ENCODE measurements around the gene CFAP73. TPM values are rescaled to one million over a fixed set of nuclear protein-coding genes. Genes with fewer than 3 reads are reported as not detected.

The CFAP73 gene
- total and polyA plus RNA-seq, 2 experiments from 2014 or later, result 0.50 to 0.59 TPM

DNA sequence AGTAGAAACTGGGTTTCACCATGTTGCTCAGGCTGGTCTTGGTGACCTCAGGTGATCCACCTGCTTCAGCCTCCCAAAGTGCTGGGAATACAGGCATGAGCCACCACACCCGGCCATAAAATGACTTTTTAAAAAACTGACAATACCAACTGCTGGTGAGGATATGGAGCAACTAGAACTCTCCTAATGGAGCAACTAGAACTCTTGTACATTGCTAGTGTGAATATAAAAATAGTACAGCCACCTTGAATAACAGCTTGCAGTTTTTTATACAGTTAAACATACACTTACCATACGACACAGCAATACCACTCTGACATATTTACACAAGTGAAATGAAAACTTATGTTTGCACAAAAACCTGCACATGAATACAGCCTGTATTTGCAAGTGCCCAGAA lies 2.5 kb upstream of the CFAP73 start (continued):
- TF ChIP-seq, protein P1, sequence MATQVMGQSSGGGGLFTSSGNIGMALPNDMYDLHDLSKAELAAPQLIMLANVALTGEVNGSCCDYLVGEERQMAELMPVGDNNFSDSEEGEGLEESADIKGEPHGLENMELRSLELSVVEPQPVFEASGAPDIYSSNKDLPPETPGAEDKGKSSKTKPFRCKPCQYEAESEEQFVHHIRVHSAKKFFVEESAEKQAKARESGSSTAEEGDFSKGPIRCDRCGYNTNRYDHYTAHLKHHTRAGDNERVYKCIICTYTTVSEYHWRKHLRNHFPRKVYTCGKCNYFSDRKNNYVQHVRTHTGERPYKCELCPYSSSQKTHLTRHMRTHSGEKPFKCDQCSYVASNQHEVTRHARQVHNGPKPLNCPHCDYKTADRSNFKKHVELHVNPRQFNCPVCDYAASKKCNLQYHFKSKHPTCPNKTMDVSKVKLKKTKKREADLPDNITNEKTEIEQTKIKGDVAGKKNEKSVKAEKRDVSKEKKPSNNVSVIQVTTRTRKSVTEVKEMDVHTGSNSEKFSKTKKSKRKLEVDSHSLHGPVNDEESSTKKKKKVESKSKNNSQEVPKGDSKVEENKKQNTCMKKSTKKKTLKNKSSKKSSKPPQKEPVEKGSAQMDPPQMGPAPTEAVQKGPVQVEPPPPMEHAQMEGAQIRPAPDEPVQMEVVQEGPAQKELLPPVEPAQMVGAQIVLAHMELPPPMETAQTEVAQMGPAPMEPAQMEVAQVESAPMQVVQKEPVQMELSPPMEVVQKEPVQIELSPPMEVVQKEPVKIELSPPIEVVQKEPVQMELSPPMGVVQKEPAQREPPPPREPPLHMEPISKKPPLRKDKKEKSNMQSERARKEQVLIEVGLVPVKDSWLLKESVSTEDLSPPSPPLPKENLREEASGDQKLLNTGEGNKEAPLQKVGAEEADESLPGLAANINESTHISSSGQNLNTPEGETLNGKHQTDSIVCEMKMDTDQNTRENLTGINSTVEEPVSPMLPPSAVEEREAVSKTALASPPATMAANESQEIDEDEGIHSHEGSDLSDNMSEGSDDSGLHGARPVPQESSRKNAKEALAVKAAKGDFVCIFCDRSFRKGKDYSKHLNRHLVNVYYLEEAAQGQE (IDR thresholded peaks at IDR 0.05; ENCODE audit: unreplicated experiment), result no peak
- TF ChIP-seq STAT1 (IDR thresholded peaks at IDR 0.05; ENCODE audit: unreplicated experiment), result no peak
- no peak for TF ChIP-seq NANOG (IDR thresholded peaks at IDR 0.05; ENCODE audit: borderline replicate concordance)
- no peak for TF ChIP-seq CREB1 (CRISPR knock-in tag; IDR thresholded peaks at IDR 0.05; ENCODE audit: low read depth)

DNA sequence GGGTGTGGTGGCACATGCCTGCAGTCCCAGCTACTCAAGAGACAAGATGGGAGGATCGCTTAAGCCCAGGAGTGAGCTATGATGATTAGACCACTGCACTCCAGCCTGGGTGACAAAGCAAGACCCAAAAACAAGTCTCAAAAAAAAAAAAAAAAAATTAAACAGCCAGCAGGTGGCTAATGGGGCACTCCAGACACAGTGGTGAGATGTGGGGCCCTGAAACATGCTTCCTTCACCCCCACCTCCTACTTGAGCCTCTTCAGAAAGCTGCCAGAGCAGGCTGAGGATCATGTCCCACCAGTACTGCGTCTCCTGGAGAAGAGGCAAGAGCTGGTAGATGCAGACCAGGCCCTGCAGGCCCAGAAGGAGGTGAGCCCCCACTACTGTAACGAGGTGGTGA lies 2.1 kb downstream of the CFAP73 start:
- Mint-ChIP-seq H3K9me3 (peaks cover 8% of the 10 kb centered on the region; the same call in 2 of the 3 replicates), H3K36me3 (ENCODE audit: low read depth) (peaks cover 4% of the 10 kb centered on the region; the same call in 2 of the 3 replicates), H3K27ac (no peak overlapping the region), H3K4me3 (peak overlapping the region; percentile 70; the same call in 2 of the 3 replicates), H3K27me3 (ENCODE audit: insufficient read depth, low read depth, poor library complexity) (peaks cover 34% of the 10 kb centered on the region), H3K4me1 (peaks cover 22% of the 10 kb centered on the region)
- DNase-seq (ENCODE audit: low spot score), result no peak
- peaks cover 19% of the 10 kb centered on the region; the same call in 1 of the 2 replicates for H3F3A ChIP-seq (replicated peaks; ENCODE audit: low read depth)
- TF ChIP-seq, protein P2, sequence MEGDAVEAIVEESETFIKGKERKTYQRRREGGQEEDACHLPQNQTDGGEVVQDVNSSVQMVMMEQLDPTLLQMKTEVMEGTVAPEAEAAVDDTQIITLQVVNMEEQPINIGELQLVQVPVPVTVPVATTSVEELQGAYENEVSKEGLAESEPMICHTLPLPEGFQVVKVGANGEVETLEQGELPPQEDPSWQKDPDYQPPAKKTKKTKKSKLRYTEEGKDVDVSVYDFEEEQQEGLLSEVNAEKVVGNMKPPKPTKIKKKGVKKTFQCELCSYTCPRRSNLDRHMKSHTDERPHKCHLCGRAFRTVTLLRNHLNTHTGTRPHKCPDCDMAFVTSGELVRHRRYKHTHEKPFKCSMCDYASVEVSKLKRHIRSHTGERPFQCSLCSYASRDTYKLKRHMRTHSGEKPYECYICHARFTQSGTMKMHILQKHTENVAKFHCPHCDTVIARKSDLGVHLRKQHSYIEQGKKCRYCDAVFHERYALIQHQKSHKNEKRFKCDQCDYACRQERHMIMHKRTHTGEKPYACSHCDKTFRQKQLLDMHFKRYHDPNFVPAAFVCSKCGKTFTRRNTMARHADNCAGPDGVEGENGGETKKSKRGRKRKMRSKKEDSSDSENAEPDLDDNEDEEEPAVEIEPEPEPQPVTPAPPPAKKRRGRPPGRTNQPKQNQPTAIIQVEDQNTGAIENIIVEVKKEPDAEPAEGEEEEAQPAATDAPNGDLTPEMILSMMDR (conservative IDR thresholded peaks at IDR 0.05; ENCODE audit: low read depth in 2 of 2), result 0 out of 4 replicates have a peak, but pooled peaks of 1 of the 2 experiments have one; percentile 7
- TF ChIP-seq ZNF331 (CRISPR knock-in tag; IDR thresholded peaks at IDR 0.05; ENCODE audit: low read depth), result no peak
- no peak overlapping the region for H3K4me2 ChIP-seq
- H3K36me3 ChIP-seq (ENCODE audit: insufficient read depth), result no peaks in the 10 kb centered on the region
- H3K4me3 ChIP-seq, result no peak overlapping the region
- H3K27me3 ChIP-seq (ENCODE audit: insufficient read depth), result peaks cover 31% of the 10 kb centered on the region
- no peak overlapping the region for H2AFZ ChIP-seq
- no peak for ATAC-seq
- H3K9me2 ChIP-seq (ENCODE audit: insufficient read depth), result no peaks in the 10 kb centered on the region
- no peaks in the 10 kb centered on the region for H3K79me2 ChIP-seq (replicated peaks; ENCODE audit: insufficient read depth)
- no peaks in the 10 kb centered on the region; the same call in 1 of the 2 replicates for H4K20me1 ChIP-seq (replicated peaks; ENCODE audit: insufficient read depth)
- peaks cover 25% of the 10 kb centered on the region for H3K4me1 ChIP-seq (ENCODE audit: insufficient read depth)
- no peak overlapping the region for H3K27ac ChIP-seq (ENCODE audit: low read depth)

DNA sequence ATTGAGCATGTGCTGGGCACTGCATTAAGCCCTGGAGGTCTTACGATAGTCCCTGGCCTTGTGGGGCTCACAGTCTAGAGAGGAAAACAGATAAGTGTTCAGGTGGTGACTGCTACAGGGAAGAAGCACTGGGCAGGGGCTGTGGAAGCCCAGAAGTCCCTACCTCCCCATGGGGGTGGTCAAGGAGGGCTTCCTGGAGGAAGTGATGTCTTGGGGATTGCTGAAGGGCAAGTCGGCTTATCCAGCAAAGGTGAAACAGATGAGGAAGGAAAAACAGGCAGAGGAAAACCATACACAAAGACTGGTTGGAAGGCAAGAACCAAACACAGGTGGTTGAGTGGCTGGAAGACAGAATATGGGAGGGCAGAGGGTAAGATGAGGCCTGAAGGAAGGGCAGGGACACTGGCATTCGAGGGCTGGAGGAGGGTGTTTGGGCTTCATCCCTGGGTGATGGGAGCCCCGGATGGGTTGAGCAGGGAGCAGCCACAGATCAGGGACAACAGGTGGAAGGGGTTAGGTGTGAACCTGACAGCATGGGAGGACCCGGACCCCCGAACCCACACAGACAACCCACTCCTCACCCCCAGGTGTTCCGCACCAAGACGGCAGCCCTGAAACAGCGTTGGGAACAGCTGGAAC lies 2.8 kb downstream of the CFAP73 start:
- peaks cover 31% of the 10 kb centered on the region for H3K27me3 ChIP-seq (ENCODE audit: insufficient read depth)
- peak overlapping the region; percentile 83 for H3K4me2 ChIP-seq
- Mint-ChIP-seq H3K27me3 (ENCODE audit: insufficient read depth, low read depth, poor library complexity) (peaks cover 34% of the 10 kb centered on the region), H3K9me3 (peaks cover 3% of the 10 kb centered on the region; the same call in 2 of the 3 replicates), H3K36me3 (ENCODE audit: low read depth) (peaks cover 7% of the 10 kb centered on the region; the same call in 2 of the 3 replicates), H3K4me3 (peak overlapping the region; percentile 70), H3K27ac (no peak overlapping the region), H3K4me1 (peaks cover 22% of the 10 kb centered on the region)
- peak overlapping the region; percentile 93 for H2AFZ ChIP-seq
- H3K9me2 ChIP-seq (ENCODE audit: insufficient read depth), result no peaks in the 10 kb centered on the region
- ATAC-seq (no peak; the same call in 2 of the 3 replicates), DNase-seq (ENCODE audit: low spot score) (no peak)
- H3K36me3 ChIP-seq (ENCODE audit: insufficient read depth), result no peaks in the 10 kb centered on the region
- no peaks in the 10 kb centered on the region; the same call in 1 of the 2 replicates for H4K20me1 ChIP-seq (replicated peaks; ENCODE audit: insufficient read depth)
- no peaks in the 10 kb centered on the region for H3K79me2 ChIP-seq (replicated peaks; ENCODE audit: insufficient read depth)
- peak overlapping the region; percentile 64 for H3K4me3 ChIP-seq
- H3K4me1 ChIP-seq (ENCODE audit: insufficient read depth), result peaks cover 25% of the 10 kb centered on the region
- H3K27ac ChIP-seq (ENCODE audit: low read depth), result no peak overlapping the region
- H3F3A ChIP-seq (replicated peaks; ENCODE audit: low read depth), result peaks cover 19% of the 10 kb centered on the region; the same call in 1 of the 2 replicates
- TF ChIP-seq EZH2 (IDR thresholded peaks at IDR 0.05; ENCODE audit: low read depth, unreplicated experiment) (no peak), POLR2AphosphoS5 (IDR thresholded peaks at IDR 0.05; ENCODE audit: low read depth) (no peak), CREB1 (CRISPR knock-in tag; IDR thresholded peaks at IDR 0.05; ENCODE audit: low read depth) (no peak), JUNB (IDR thresholded peaks at IDR 0.05; ENCODE audit: unreplicated experiment) (no peak), ZNF331 (CRISPR knock-in tag; IDR thresholded peaks at IDR 0.05; ENCODE audit: low read depth) (no peak), NANOG (IDR thresholded peaks at IDR 0.05; ENCODE audit: borderline replicate concordance) (no peak)
- TF ChIP-seq, protein P1 (IDR thresholded peaks at IDR 0.05; ENCODE audit: unreplicated experiment), result no peak
- TF ChIP-seq, protein P3, sequence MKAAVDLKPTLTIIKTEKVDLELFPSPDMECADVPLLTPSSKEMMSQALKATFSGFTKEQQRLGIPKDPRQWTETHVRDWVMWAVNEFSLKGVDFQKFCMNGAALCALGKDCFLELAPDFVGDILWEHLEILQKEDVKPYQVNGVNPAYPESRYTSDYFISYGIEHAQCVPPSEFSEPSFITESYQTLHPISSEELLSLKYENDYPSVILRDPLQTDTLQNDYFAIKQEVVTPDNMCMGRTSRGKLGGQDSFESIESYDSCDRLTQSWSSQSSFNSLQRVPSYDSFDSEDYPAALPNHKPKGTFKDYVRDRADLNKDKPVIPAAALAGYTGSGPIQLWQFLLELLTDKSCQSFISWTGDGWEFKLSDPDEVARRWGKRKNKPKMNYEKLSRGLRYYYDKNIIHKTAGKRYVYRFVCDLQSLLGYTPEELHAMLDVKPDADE (IDR thresholded peaks at IDR 0.05), result no peak
